ENCODE data around the gene ZG16B.

GRCh38 chr16:2827374-2827791 lies 2.7 kb upstream of the ZG16B start:
- no peak for TF ChIP-seq CTCF (IDR thresholded peaks at IDR 0.05)
- TF ChIP-seq POLR2AphosphoS5 (IDR thresholded peaks at IDR 0.05) = no peak
- TF ChIP-seq POLR2A (IDR thresholded peaks at IDR 0.05; ENCODE audit: low read depth) = no peak
- TF ChIP-seq EP300 (IDR thresholded peaks at IDR 0.05) = no peak
